ENCODE results near the gene C1orf35.
A peak's percentile ranks its signal among the peaks of the same experiment; 100 is the strongest.

Gene C1orf35

DNA sequence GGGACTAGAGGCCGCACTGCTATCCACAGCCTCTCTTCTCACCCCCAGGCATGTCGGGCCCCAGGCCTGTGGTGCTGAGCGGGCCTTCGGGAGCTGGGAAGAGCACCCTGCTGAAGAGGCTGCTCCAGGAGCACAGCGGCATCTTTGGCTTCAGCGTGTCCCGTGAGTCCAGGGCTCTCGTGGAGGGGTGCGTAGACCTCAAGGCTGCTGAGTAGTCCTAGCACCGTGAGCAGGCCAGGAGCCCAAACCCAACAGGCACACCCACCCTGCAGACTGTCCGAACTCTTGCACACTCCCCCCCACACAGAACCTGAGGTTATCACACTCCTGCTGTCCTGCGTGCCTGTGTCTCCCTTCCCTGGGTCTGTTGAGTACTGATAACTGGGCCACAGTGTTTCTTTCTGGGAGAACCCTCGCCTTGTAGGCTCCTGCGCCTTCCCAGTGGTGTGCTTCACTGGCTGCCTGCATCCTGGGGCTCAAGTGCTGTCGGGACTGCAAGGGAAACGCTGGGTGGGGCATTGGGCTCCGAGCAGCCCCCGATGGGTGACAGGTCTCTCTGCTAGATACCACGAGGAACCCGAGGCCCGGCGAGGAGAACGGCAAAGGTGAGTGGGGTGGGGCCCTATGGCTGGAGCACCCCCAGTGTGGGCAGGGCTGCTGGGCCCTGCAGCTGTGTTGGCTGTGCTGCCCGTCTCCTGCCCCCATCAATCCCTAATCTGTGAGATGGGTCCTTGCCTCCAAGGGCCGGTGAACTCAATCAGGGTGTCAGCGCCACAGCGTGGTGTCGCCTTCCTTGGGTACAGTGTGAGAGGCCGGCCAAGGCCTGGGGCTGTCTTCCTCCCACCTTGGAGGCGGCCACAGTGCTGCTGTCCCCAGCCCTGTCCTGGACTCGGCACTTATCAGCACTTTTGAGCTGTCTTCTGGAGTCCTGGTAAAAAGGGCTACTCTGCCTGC, 42.6 kb upstream of the C1orf35 start:
- peaks cover 23% of the 10 kb centered on the region for H3K4me1 Mint-ChIP-seq (ENCODE audit: low read depth)
- H3K36me3 Mint-ChIP-seq (ENCODE audit: low read depth), result peaks cover 14% of the 10 kb centered on the region
- no peaks in the 10 kb centered on the region for H3K27me3 Mint-ChIP-seq (ENCODE audit: low read depth)
- H3K9me3 Mint-ChIP-seq, result no peaks in the 10 kb centered on the region
- no peak overlapping the region for H3K4me3 Mint-ChIP-seq
- H3K27ac Mint-ChIP-seq, result no peak overlapping the region
- no peak for DNase-seq (ENCODE audit: low spot score)

DNA sequence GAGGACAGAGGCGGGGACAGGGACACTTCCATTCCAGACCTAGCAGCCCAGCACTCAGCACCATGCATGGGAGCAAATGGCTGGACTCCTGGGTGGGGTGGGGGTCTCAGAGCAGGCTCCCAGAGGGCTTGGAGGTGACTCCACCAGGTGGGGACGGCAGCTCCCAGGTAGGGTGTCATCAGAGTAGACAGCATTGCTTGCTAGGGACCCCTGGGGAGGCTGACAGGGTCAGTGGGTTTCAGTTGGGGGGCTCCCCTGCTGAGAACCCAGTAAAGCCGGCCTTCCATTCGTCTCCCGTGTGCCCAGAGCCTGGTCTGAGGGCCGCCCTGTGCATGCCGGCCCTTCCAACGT, 41.8 kb upstream of the C1orf35 start:
- H3K4me1 Mint-ChIP-seq (ENCODE audit: low read depth), result peaks cover 23% of the 10 kb centered on the region
- H3K9me3 Mint-ChIP-seq, result no peaks in the 10 kb centered on the region
- H3K27ac Mint-ChIP-seq, result no peak overlapping the region
- no peak for DNase-seq (ENCODE audit: low spot score)
- no peak overlapping the region for H3K4me3 Mint-ChIP-seq
- H3K36me3 Mint-ChIP-seq (ENCODE audit: low read depth), result peaks cover 14% of the 10 kb centered on the region
- H3K27me3 Mint-ChIP-seq (ENCODE audit: low read depth), result no peaks in the 10 kb centered on the region

DNA sequence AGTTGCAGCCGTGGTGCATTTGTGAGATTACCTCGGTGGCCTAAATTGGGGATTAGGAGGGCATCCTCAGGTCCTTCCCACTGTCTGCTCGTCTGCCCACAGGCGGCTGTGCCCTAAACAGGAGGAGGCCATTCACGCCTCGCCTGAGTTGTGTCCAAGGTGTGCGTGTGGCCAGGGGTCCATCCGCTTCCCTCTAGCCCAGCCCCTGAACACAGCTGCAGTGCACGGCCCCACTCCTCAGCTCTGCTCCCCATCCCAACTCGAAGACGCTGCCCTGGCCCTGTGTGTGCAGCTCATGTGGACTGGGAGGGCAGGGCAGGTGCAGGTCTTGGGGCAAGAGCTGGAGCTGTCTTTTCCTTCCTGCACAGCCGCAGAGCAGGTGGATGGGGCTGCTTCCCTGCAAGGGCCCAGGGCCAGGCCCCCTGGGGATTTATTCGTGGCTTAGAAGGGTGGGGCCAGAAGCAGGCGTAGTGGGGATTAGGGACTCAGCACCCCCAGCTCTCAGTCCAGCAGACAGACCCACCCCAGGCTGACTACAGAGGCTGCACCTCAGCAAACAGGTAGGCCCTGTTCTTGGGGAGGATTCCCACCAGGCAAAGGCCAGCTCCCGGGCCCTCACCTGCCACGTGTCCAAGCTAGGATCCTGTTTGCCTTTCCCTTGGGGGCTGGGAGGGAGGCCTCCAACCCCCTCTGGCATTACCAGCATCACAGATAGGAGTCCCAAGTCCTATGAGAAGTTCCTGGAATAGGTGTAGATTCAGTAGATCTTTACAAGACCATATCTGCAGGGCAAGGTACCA, 41.3 kb upstream of the C1orf35 start:
- DNase-seq (ENCODE audit: low spot score), result no peak
- no peaks in the 10 kb centered on the region for H3K27me3 Mint-ChIP-seq (ENCODE audit: low read depth)
- peaks cover 23% of the 10 kb centered on the region for H3K4me1 Mint-ChIP-seq (ENCODE audit: low read depth)
- no peak overlapping the region for H3K27ac Mint-ChIP-seq
- peak overlapping the region; percentile 34 for H3K4me3 Mint-ChIP-seq
- peaks cover 14% of the 10 kb centered on the region for H3K36me3 Mint-ChIP-seq (ENCODE audit: low read depth)
- H3K9me3 Mint-ChIP-seq, result no peaks in the 10 kb centered on the region

DNA sequence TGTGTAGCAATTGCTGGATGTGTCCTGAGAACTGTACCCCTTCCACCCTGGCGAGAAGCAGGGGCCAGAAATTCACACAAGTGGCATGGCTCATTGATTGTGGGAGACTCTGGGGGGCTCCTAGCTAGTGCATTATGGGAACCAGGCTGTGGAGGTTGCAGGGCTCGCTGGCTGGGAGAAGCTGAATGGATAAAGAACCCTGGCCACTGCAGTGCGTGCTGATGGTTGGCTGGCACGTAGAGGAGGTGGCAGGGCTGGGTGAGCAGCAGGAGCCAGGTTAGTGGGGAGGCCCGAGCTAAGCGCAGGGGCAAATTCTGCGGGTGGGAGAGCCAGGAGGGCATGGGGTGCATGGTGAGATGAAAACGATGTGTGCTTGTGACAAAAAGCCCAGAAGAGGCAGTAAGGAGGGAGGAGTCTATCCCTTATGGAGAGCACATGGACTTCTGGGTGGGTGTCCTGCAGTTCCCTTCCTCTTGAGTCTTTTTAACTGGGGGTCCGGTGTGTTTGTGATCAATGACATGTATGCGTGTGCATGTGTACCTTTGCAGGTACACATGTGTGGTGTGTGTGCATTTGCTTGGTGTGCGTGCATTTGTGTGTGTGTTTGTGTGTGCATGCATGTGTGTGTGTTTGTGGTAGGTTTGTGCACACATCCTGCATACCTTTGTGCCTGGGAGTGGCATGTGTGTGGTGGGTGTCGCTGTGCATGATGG, 40.5 kb upstream of the C1orf35 start:
- Mint-ChIP-seq H3K27me3 (ENCODE audit: low read depth) (no peaks in the 10 kb centered on the region), H3K4me3 (peak overlapping the region; percentile 100), H3K27ac (peak overlapping the region; percentile 39), H3K4me1 (ENCODE audit: low read depth) (peaks cover 23% of the 10 kb centered on the region), H3K9me3 (no peaks in the 10 kb centered on the region), H3K36me3 (ENCODE audit: low read depth) (peaks cover 14% of the 10 kb centered on the region)
- DNase-seq (ENCODE audit: low spot score), result no peak

DNA sequence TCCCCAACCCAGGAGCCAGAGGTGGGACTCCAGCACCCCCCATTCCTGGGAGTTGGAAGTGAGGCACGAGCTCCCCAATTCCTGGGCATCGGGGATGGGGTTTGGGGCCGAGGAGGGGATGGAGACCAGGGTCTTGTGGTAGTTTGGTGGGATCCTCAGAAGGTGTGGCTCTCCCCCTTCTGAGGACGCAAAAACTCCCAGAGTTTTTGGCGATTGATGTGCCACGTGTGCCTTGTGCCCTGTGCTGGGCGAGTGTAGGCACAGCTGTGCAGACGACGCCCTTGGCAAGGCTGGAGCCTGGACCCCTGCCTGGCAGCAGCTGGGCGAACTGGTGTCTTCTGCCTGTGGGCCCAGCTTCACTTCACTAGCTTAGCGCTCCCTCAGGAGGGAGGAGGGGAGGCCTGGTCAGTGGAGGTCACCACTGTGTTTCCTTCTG, 39.6 kb upstream of the C1orf35 start:
- Mint-ChIP-seq H3K27ac (peak overlapping the region; percentile 60), H3K4me3 (peak overlapping the region; percentile 100), H3K9me3 (no peaks in the 10 kb centered on the region), H3K36me3 (ENCODE audit: low read depth) (peaks cover 14% of the 10 kb centered on the region), H3K4me1 (ENCODE audit: low read depth) (peaks cover 23% of the 10 kb centered on the region), H3K27me3 (ENCODE audit: low read depth) (no peaks in the 10 kb centered on the region)
- DNase-seq (ENCODE audit: low spot score), result no peak

DNA sequence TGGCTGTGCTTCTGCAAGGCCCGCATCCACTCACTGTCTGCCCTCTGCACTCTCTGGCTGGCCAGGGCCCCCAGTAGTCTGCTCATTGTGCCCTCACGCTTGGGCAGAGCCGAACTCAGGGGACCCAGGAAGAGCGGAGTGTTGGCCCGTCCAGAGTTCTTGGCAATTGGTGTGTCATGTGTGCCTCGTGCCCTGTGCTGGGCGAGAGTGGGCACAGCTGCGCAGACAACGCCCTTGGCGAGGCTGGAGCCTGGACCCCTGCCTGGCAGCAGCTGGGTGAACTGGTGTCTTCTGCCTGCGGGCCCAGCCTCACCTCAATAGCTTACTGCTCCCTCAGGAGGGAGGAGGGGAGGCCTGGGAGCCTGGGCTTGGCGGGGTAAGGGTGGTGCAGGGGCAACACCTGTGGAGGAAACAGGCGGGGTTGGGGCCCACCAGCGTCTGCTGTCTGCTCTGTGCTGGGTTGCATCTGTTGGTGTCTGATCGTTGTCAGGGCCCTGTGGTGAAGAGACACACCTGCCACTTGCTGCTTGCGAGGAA, 39.1 kb upstream of the C1orf35 start:
- no peak for DNase-seq (ENCODE audit: low spot score)
- H3K36me3 Mint-ChIP-seq (ENCODE audit: low read depth), result peaks cover 14% of the 10 kb centered on the region
- peak overlapping the region; percentile 60 for H3K27ac Mint-ChIP-seq
- H3K27me3 Mint-ChIP-seq (ENCODE audit: low read depth), result peaks cover 5% of the 10 kb centered on the region
- H3K4me1 Mint-ChIP-seq (ENCODE audit: low read depth), result peaks cover 24% of the 10 kb centered on the region
- H3K4me3 Mint-ChIP-seq, result peak overlapping the region; percentile 100
- H3K9me3 Mint-ChIP-seq, result no peaks in the 10 kb centered on the region

DNA sequence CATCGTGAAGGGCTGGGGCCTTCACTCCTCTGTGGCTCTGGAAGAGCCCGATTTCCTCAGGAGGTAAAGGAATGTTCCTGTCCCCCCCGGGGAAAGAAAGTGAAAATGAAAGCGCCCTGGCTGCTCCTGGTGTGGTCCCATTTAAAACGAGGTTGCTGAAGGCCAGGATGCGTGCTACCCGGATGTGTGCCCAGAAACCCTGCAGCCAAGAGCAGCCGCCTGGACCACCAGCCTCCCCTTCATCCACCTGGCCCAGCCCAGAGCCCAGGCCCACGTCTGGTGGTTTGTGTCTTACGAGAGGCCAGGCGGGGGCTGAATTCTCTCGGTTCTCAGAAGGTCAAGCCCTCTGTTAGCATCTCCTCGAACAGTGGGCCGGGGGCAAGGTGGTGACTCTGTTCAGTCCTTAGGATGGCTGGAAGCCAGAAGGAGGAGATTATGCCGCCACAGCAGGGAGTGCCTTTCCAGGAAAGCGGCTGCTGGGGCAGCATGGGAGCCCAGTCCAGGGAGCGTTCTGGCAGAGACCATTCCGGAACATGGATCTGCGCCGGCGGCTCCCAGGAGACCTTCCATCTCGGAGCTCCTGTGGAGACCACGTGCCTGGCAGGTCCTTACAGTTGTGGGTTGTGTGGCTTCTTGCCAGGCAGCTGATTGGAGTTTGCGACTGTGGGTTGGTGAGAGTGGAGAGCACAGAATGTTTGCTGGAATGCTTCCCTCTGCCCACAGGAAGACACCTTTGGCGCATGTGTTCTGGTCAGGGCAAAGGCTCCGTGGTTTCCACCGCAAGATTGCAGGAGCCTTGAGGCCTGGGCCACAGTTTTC, 38.3 kb upstream of the C1orf35 start:
- no peaks in the 10 kb centered on the region for H3K9me3 Mint-ChIP-seq
- peak overlapping the region; percentile 98 for H3K27ac Mint-ChIP-seq
- H3K4me3 Mint-ChIP-seq, result peak overlapping the region; percentile 100
- H3K36me3 Mint-ChIP-seq (ENCODE audit: low read depth), result peaks cover 13% of the 10 kb centered on the region
- H3K27me3 Mint-ChIP-seq (ENCODE audit: low read depth), result peaks cover 12% of the 10 kb centered on the region
- peak; percentile 24 for DNase-seq (ENCODE audit: low spot score)
- peaks cover 27% of the 10 kb centered on the region for H3K4me1 Mint-ChIP-seq (ENCODE audit: low read depth)

DNA sequence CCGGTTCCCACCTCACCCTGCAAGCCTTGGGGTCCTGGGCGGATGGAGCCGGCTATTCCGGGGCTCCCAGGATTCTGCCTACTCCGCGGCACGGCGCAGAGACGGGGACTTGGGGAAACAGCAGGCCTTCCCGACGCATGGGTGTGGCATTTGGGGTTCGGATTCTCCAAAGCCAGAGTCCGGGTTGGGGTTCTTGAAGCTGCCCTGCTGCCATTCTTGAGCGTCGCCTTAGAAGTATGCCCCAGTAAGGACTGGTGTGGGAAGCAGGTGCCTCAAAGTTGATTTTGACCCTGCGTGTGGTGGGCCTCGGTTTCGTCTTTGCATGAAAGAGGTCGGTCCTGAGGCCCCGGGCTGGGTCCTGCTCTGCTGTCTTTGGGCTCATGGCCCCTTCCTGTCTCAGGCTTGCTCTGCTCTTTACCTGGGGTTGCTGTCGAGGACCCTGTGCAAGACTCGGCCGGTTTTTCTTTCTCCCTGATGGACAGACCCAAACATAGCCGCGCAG, 37.6 kb upstream of the C1orf35 start:
- no peaks in the 10 kb centered on the region for H3K9me3 Mint-ChIP-seq
- peak overlapping the region; percentile 100 for H3K4me3 Mint-ChIP-seq
- peaks cover 27% of the 10 kb centered on the region for H3K4me1 Mint-ChIP-seq (ENCODE audit: low read depth)
- peaks cover 19% of the 10 kb centered on the region for H3K27me3 Mint-ChIP-seq (ENCODE audit: low read depth)
- peaks cover 10% of the 10 kb centered on the region for H3K36me3 Mint-ChIP-seq (ENCODE audit: low read depth)
- H3K27ac Mint-ChIP-seq, result peak overlapping the region; percentile 98
- no peak for DNase-seq (ENCODE audit: low spot score)

DNA sequence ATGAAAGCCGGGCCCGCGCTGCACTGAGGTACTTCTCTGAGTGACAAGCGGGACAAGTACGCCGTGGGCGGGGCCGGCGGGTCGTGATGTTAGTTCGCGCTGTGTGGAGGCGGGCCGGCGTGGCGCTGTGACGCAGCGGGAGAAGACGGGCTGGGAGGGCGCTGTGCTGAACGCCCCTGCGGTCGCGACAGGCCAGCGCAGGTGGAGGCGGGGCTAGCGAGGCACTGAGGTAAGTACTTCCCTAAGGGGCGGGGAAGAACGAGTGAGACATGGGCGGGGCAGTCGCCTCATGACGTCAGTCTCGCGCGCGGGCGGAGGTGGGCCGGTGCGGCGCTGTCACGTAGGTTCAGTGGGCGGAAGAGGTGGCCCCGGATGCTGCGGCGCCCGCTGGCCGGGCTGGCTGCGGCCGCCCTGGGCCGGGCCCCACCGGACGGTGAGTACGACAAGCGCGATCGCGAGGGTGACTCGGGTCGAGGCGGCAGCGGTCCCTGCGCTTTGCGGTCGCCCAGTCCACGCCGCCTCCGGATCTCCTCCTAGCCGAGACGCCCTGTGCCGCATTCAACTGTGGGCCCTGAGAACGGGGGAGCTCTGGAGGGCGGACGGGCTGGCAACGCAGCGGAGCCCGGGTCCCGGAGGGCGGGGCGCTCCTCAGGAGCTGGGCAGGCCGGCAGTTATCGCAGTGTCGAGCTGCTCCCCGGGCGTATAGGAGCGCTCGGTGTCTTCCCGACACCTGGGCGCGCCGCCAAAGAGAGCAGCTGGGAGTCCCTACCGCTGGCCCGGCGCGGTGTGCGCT, 37.0 kb upstream of the C1orf35 start, which contains the start of gene GUK1:
Gene GUK1 (plus strand): TSS at position 349 of the 793 bp plus-strand sequence. CDS start 24 bp downstream, at position 373.
- Mint-ChIP-seq H3K4me3 (peak within 1 kb of the TSS; percentile 100), H3K27me3 (ENCODE audit: low read depth) (peaks cover 24% of the 10 kb centered on the region), H3K9me3 (no peaks in the 10 kb centered on the region), H3K4me1 (ENCODE audit: low read depth) (peaks cover 27% of the 10 kb centered on the region), H3K36me3 (ENCODE audit: low read depth) (peaks cover 10% of the 10 kb centered on the region), H3K27ac (peak within 1 kb of the TSS; percentile 98)
- DNase-seq (ENCODE audit: low spot score), result peak; percentile 100

DNA sequence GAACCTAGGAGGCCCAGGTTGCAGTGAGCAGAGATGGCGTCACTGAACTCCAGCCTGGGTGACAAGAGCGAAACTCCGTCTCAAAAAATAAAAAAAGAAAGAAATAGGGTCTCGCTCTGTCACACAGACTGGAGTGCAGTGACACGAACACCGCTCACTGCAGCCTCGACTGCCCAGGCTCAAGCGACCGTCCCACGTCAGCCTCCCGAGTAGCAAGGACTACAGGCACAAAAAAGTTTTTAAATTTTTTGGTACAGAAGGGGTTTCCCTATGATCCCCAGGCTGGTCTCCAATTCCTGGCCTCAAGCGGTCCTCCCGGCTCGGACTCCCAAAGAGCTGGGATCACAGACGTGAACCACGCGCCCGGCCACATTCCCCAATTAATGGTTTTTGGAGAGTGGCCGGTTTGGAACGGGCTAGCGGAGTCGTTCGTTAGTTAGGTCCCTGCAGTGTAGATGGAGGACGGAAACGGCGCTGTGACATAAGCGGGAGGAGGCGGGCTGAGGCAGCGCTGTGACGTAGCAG, 36.3 kb upstream of the C1orf35 start:
- DNase-seq (ENCODE audit: low spot score), result no peak
- H3K4me1 Mint-ChIP-seq (ENCODE audit: low read depth), result peaks cover 27% of the 10 kb centered on the region
- H3K36me3 Mint-ChIP-seq (ENCODE audit: low read depth), result peaks cover 10% of the 10 kb centered on the region
- peak overlapping the region; percentile 98 for H3K27ac Mint-ChIP-seq
- peaks cover 30% of the 10 kb centered on the region for H3K27me3 Mint-ChIP-seq (ENCODE audit: low read depth)
- H3K4me3 Mint-ChIP-seq, result peak overlapping the region; percentile 100
- no peaks in the 10 kb centered on the region for H3K9me3 Mint-ChIP-seq

DNA sequence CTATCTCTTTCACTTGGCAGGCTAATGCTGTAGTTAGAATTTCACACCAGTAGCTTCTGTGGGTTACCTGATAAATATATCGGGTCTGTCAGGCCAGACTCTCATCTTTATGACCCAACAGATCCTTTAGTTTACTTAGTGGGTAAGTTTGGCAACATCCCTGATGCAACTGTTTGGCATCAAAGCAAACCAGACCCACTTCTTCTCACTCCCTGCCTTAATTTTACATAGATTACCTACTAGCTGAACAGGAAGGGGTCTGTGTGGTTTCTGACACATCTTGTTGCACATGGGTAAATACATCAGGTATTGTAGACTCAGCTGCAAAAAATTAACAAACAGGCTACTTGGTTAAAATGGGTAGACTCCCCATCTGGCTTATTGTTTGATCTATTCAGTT, 33.8 kb upstream of the C1orf35 start:
- peaks cover 6% of the 10 kb centered on the region for H3K4me1 Mint-ChIP-seq (ENCODE audit: low read depth)
- no peak overlapping the region for H3K4me3 Mint-ChIP-seq
- H3K27ac Mint-ChIP-seq, result no peak overlapping the region
- H3K27me3 Mint-ChIP-seq (ENCODE audit: low read depth), result peaks cover 34% of the 10 kb centered on the region
- peaks cover 3% of the 10 kb centered on the region for H3K36me3 Mint-ChIP-seq (ENCODE audit: low read depth)
- no peak for DNase-seq (ENCODE audit: low spot score)
- H3K9me3 Mint-ChIP-seq, result no peaks in the 10 kb centered on the region

DNA sequence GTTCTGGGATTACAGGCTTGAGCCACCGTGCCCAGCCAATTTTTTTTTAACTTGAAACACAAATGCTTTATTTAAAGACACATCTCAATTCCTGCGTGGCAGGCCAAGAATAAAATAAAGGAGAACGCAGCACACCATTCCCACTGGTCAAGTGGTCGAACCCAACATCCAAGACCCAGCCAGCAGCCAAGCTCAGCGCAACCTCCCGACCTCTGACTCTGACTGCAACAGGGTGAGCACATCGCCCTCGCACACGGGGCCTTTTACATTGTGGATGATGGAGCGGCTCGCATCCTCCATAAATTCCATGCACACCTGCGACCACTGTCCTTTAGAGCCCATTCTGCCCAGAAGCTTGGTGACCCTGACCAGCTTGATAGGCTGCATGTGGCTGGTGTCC, 31.5 kb upstream of the C1orf35 start:
- no peaks in the 10 kb centered on the region for H3K36me3 Mint-ChIP-seq (ENCODE audit: low read depth)
- no peak overlapping the region for H3K27ac Mint-ChIP-seq
- no peak overlapping the region for H3K4me3 Mint-ChIP-seq
- peaks cover 38% of the 10 kb centered on the region for H3K27me3 Mint-ChIP-seq (ENCODE audit: low read depth)
- H3K9me3 Mint-ChIP-seq, result no peaks in the 10 kb centered on the region
- no peak for DNase-seq (ENCODE audit: low spot score)
- H3K4me1 Mint-ChIP-seq (ENCODE audit: low read depth), result peaks cover 6% of the 10 kb centered on the region
